Skeletal muscle cell (primary cell): Measurements from ENCODE around the gene MED13L.

Experiments used
- DNase-seq: peaks from one replicate; pipeline ENCODE4 v3.0.0-alpha.2; 2010; ENCODE audit warnings: low read depth
- H3K4me3 ChIP-seq: 2 replicates; pipeline ENCODE4 v1.5.1; 2011; ENCODE audit warnings: low read depth, mild to moderate bottlenecking, control low read depth, low read length, moderate library complexity

Gene MED13L

DNA sequence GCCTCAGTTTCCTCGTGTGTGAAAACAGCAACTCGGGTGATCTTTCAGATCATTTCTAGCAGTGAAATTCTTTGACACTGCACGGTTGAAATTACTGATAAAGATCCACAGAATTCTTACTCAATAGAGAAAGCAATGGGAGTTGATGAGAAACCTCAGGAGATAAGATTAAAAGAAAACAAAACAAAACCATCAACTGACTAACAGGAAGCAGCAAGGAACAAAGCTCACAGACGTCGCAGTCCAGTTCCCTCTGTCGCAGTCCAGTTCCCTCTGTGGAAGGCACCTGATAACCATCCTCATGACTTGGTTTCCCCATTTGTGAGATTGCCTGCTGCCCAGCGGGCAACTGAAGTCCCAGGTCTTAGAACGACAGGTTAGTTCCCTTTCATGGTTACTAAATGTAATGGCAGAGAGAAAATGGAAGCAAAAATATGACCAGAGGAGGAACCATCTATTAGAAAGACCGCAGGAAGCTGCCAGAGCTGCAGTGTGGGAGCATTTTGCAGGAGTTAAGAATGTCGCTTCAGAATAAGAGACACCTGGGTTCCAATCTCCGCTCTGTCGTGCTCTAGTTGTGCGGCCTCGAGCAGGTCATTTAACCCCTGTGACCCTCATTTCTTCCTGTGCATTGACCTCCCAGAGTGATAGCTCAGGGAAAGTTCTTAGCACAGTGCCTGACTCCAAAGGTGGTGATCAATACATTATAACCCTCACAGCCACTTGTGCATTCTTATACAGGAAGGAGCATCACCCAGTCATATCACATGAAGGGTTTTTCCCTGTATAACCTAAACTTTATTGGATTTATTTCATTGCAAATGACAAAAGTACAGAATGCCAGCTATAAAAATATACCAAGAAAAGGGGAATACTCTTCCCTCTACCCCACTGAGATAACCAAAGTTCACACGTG lies 5.1 kb upstream of the MED13L start:
- DNase-seq, result no peak
- H3K4me3 ChIP-seq, result no peak overlapping the region

DNA sequence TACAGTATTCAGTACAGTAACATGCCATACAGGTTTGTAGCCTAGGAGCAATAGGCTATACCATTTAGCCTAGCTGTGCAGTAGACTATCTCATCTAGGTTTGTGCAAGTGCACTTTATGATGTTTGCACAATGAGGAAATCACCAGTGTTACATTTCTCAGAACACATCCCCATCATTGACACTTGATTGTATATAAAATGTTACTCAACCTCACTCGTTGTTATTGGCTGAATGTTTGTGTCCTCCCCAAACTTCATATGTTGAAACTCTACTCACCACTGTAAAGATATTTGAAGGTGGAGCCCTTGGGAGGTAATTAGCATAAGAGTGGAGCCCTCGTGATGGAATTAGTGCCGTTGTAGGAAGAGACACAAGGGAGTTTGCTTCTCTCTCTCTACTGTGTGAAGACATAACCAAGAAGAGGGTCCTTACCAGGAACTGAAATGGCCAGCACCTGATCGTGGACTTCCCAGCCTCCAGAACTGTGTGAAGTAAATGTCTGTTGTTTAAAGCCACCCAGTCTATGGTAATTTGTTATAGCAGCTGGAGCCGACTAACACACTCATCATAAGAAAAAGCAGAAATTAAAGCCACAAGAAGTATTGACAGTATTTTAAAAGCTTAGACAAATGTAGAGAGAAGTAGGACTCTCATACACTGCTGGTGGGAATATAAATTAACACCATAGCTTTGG lies 3.2 kb upstream of the MED13L start:
- no peak overlapping the region for H3K4me3 ChIP-seq
- no peak for DNase-seq

DNA sequence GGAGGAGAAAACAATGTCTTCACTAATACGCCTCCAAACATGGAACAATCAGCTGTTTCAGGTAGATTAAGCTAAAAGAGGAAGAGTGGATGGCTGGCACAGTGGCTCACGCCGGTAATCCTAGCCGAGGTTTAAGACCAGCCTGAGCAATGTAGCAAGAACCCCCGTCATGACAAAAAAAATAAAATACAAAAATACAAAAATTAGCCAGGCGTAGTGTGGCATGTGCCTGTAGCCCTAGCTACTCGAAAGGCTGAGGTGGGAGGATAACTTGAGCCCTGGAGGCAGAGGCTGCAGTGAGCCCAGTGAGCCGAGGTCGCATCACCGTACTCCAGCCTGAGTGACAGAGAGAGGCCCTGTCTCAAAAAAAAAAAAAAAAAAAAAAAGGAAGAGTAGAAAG lies 1.2 kb upstream of the MED13L start:
- DNase-seq, result no peak
- no peak overlapping the region for H3K4me3 ChIP-seq

DNA sequence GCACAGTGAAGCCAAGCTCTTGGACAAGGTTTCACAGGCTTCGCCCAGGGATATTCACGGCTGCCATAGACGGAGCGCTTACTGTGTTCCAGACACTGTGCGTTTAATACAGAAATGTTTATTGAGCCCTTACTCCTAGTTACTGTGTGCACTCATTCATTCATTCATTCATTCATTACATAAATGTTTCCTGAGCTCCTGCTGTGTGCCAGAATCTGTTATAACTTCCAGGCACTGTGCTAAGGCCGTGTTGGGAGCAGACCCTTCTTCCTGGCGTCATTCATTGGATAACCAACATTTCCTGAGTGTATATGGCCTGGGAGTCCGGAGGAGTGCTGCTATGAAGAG lies 760 bp upstream of the MED13L start:
- H3K4me3 ChIP-seq, result peak overlapping the region; percentile 46
- no peak for DNase-seq

DNA sequence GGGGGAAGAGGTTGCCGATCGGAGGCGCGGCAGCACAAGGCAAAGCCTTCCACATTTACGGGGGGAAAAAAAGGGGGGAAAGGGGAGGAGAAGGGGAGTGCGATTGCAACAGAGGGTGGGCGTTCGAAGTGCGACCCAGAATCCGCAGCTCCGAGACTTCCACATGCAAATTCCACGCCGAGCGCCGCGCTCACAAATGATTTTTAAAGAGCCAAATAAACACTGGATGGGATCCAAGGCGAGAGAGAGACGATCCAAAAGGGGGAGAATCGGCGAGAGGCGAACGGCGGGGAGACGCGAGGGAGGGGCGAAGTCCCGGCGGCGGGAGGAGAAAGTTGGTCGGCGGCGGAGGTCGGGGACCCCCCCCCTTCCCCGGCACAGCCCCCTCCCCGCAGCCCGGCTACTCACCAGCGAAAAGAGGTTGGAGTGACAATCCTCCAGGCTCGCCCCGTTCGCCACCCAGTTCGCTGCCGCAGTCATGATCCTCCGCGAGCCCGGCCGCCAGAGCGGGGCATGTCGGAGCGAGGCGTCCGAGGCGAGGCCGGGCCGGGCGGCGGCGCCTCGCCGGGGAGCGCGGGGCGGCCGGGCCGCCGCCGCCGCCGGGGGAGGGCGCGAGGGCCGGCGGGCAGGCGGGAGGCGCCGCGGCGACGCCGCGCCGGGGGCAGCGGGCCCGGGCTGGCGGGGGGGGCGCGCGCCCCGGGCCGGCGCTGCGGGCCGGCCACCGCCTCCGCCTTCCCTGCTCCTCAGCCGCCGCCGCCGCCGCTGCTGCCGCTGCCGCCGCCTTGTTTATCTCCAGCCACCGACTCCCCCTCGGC lies 634 bp downstream of the MED13L start:
- DNase-seq, result no peak
- peak overlapping the region; percentile 72 for H3K4me3 ChIP-seq

DNA sequence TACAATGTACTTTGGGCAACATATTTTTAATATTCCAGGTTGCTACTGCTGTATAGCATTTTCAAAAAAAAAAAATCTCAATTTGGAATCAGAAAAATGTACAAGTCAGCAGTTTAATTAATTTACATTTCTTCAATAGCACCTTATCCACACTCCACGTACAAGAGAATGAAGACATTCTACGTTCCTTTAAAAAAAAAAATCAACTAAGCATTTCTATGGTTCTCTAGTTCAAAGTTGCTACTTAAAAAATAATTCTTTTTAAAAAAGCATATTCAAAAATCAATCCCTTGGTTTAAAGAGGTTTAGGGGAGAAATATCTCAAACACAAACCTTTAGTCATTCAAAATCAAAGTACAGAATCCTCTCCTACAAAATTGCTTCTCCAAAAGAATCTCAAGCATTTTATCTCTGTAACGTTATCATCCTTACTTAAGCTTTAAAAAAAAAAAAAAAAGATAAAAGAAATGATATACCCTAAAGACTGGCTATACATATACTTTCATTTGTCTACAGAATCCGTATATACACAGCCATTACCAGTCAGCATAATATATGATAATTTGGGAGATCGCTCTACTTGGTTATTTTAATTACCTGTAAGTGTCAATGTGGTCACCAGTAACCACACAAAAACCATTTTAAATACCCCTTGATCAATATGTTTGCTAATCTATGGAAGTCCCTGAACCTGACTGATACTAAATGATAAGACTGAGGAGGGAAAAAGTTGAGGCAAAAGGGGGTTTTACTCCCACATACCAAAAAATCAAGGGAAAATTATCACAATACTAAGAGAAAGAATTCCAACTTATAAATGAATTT lies 2.7 kb downstream of the MED13L start:
- DNase-seq, result no peak
- H3K4me3 ChIP-seq, result peak overlapping the region; percentile 72

DNA sequence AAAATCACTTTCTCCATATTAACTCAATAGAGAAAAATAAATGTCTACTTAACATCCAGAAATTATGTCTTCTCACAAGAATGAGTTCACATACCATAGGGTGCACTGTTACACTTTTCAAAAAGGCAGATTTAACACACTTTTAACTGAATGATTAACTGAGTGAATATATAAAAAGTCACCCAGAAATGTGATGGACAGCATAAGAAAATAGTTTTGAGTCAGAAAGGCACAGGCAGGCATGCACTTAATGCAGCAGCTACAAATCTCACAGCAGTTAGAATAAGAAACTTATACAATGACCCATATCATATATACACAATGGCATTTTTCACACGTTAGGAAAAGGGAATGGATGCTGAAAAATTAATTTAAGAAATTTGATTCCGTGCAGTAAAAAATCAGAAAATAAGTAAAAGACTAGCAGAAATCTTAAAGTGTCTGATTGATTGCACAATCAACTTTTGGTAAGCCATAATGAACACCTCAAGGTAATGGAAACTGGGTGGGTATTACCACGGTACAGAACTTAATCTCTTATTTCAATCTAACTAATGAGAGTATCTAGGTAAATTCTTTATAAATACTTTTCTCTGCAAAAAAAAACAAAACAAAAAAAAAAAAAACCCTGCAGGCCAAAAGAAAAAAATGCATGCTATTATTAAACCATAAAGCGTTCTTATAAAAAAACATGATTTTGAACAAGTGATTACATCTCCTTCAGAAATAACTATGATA lies 3.5 kb downstream of the MED13L start:
- no peak overlapping the region for H3K4me3 ChIP-seq
- DNase-seq, result no peak

DNA sequence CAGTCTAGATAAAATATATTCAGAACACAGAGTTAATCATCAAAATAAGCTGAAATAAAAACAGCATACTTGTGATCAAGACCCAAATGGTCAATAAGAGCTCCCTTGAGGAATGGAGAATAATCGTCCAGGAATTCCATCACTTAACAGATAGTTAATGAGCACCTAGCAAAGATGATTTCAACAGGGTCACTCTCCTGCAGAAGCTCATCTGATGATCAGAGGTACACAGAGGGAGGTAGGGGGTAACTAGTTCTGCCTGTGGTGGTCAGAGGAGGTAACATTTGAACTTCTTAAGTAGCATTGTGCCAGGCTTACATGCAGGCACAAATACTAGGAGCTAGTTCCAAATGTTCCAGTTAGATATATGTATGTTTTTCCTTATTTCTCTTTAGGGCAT lies 9.5 kb downstream of the MED13L start:
- no peak overlapping the region for H3K4me3 ChIP-seq
- DNase-seq, result no peak

DNA sequence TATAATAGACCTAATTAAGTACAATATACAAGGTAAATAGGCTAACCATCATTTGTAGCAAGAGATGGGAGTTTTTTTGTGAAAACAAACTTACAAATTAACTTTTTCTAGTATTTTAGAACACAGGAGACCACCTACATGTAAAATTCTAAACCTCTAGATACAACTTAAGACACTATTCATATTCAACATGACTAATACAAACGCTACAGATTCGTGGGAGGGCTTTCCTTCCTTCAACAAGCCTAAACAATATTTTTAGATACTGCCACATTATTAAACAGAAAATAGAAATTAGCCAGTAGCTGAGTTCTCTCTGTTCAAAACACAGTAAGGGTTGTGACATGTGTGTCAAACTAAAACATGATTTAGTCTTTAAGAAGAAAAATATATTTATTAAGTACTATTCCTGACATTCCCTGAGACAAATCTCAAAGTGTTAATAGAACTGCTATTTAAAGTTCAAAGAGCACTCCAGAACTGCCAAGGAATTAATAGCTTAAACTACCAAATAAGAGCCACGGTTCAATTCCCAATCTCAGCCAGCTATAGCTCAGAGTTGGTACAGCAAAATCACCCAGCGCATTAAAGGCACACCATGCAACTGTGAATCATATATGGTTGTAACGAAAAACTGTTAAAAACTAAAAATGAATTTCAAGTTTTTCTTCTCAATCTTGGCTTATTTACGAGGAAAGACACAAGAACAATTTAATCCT lies 10.7 kb downstream of the MED13L start:
- no peak overlapping the region for H3K4me3 ChIP-seq
- no peak for DNase-seq

DNA sequence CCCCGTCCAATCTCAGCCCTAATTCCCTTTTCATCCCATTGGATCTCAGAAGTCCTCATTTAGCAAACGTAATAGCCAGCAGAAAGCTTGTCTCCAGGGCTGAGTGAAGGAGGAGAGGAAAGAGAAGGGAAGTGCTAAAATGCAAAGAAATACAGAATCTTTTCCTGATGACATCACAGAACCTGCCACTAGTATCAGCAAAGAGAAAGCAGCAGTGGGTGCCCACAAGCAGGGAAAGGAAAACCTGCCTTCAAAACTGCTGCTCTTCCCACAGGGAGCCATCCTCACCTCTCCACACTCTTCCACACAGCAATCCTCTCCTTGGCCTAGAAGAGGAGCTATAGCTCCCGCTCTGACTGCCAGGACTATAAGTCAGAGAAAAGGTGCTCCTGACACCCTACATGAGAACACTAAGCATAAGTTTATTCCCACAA lies 11.3 kb downstream of the MED13L start:
- DNase-seq, result no peak
- no peak overlapping the region for H3K4me3 ChIP-seq

DNA sequence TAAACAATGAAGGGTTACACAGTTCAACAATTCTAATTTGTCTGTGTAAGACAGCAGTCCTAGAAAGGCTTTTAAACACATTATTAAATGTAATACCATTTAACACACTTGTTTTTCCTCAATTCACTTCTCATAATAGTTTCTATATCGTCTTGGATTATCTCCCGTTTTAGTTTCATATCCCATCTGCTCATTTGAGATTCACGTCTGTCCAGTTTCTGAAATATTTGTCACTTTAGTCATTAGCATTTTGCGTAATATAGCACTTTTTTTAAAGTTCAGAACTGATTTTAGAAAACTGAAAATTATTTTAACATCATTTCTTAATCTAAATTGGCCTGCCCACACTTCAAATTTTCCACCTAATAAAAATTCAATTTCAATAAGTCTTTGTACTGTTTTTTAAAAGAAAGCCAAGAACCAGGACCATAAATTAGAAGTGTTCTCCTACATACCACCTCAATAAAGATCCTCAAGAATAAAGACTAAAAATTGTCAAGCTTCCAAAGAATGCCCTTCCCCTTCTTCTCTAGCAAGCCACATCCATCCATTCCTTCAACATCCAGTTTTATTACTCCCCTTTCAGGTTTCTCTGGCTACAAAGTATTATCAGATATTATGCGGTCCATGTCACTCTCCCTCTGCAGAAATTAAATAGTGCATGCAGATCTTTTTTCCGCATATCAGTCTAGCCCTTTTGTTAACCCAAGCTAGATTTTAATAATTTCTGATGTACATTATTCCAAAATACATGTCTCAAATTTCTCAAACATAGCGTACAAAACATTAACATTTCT lies 11.9 kb downstream of the MED13L start:
- no peak for DNase-seq
- H3K4me3 ChIP-seq, result no peak overlapping the region

DNA sequence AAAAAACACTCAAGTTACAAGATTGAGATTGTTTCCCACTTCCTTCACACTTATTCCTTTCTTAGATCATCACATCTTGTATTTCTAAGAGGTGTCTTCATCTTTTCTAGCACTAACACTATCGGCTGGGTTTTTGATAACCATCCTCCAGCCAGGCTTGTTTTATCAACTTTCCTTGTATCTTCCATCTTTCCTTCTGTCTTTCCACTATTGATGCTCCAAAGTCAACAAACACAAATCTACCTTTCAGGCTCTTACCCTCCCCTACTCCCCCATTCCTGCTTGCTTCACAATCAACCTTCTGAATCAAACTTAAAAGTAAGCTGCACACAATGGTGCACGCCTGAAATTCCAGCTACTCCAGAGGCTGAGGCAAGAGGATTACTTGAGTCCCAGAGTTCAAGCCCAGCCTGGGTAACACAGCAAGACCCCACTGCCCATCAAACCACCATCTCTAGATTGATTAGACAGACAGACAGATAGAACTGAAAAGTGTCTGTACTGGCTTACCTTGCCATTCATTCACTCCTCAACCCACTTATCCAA lies 12.9 kb downstream of the MED13L start:
- DNase-seq, result no peak
- H3K4me3 ChIP-seq, result no peak overlapping the region

DNA sequence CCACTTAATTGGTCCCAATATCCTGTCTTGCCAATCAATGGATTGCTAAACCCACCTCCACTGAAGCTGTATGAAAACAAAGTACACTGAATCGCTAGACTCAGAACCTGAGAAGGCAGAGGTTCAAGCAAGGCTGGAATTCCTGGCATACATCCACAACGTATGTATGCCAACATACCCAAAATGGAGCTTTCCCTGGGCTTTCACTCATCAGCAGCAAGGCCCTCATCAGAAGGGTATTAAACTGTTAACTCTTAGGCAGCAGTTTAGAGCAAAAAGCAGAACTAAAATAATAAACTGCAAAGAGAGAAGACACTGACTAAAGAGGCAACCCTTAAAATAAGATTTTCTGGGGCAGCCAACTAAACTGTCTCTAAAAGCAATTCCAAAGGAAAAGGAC lies 13.6 kb downstream of the MED13L start:
- no peak overlapping the region for H3K4me3 ChIP-seq
- no peak for DNase-seq

DNA sequence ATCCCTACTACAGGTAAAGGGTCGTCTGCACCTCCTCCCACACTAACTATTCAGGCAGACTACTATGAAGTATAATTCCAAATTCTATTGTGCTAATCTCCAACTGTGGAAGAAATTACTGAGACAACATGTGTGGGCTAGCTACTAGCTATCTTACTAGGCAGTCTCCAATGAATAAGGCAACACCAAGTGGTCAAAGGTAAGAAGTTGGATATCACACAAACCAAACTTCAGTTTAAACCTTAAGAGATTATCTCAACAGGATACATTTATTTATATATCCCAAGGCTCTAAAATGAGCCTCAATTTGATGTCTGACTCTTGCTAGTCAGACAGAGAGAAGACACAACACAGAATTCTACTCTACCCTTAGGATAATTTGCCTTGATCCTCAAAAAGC lies 14.1 kb downstream of the MED13L start:
- no peak overlapping the region for H3K4me3 ChIP-seq
- DNase-seq, result no peak

DNA sequence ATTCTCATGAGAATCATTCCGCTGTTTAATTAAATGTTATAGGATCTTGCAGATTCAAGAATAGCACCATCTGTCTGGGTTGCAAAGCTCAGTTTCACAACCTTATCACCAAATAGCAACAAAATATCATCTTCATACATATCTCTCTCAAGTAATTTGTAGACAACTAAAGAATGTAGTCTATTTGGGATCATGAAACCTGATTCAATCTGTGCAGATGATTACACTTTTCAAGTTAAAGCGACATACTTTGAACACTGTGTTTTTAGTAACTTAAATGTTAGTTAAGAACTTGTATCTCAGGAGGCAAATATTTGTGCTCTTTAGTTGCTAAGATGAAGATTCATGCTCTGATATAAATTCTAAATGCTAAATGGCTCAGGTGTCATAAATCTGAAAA lies 14.8 kb downstream of the MED13L start:
- no peak for DNase-seq
- no peak overlapping the region for H3K4me3 ChIP-seq

DNA sequence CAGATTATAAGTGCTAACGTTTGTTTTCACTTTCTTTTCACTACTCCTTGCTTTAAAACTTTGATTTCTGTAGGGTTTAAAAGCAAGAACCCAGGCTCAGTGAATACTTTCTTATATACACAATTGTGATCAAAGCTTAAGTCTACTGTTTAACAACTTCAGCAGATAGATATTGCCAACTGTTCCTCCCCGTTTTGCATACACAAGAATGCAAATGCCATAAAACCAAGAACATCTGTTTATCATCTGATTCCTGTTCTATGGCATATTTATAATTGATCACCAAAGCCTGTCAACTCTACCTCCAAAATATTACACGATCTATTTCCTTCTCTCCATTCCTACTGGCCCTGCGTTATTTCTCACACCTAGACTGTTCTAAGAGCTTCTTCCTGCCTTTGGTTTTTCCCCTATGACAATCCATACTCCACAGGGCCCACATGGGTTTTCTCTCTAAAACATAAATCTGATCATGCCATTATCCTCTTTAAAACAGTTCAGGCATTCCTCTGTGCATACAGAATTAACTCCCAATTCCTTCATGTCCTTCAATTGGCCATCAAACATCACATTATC lies 15.9 kb downstream of the MED13L start:
- no peak for DNase-seq
- H3K4me3 ChIP-seq, result no peak overlapping the region
